Amniotic stem cell (primary cell): ENCODE results near the gene CACNA2D3.

ENCODE experiments used
- DNase-seq: peaks from one replicate; lab custom pipeline; 2025; lab: John Stamatoyannopoulos, UW

CACNA2D3 gene

GRCh38 chr3:54530944-54531343, 408.6 kb downstream of the CACNA2D3 start:
- no peak for DNase-seq

- DNase-seq: no peak
Measured at GRCh38 chr3:54531741-54532140, 409.4 kb downstream of the CACNA2D3 start.

- DNase-seq: no peak
Measured at GRCh38 chr3:54533856-54534255, 411.5 kb downstream of the CACNA2D3 start.

- no peak for DNase-seq
Measured at GRCh38 chr3:54535619-54536018, 413.3 kb downstream of the CACNA2D3 start.

- no peak for DNase-seq
Measured at GRCh38 chr3:54536450-54536849, 414.1 kb downstream of the CACNA2D3 start.

- DNase-seq: no peak
Measured at GRCh38 chr3:54537506-54537905, 415.2 kb downstream of the CACNA2D3 start.

- DNase-seq: no peak
Measured at GRCh38 chr3:54538346-54538745, 416.0 kb downstream of the CACNA2D3 start.

GRCh38 chr3:54541369-54541768, 419.0 kb downstream of the CACNA2D3 start:
- DNase-seq: no peak

- no peak for DNase-seq
Measured at GRCh38 chr3:54543446-54543845, 421.1 kb downstream of the CACNA2D3 start.

- no peak for DNase-seq
Measured at GRCh38 chr3:54547051-54547450, 424.7 kb downstream of the CACNA2D3 start.

- DNase-seq: no peak
Measured at GRCh38 chr3:54547846-54548245, 425.5 kb downstream of the CACNA2D3 start.

GRCh38 chr3:54549607-54550220, 427.4 kb downstream of the CACNA2D3 start:
- no peak for DNase-seq

GRCh38 chr3:54550221-54550977, 428.0 kb downstream of the CACNA2D3 start:
- no peak for DNase-seq

- no peak for DNase-seq
Measured at GRCh38 chr3:54556630-54557029, 434.3 kb downstream of the CACNA2D3 start.

- no peak for DNase-seq
Measured at GRCh38 chr3:54557538-54558428, 435.4 kb downstream of the CACNA2D3 start.

GRCh38 chr3:54563501-54564200, 441.3 kb downstream of the CACNA2D3 start:
- DNase-seq: no peak

GRCh38 chr3:54564374-54564925, 442.1 kb downstream of the CACNA2D3 start:
- DNase-seq: no peak

GRCh38 chr3:54565956-54566355, 443.6 kb downstream of the CACNA2D3 start:
- DNase-seq: no peak

- no peak for DNase-seq
Measured at GRCh38 chr3:54567949-54568348, 445.6 kb downstream of the CACNA2D3 start.

GRCh38 chr3:54570008-54570407, 447.7 kb downstream of the CACNA2D3 start:
- DNase-seq: no peak

GRCh38 chr3:54572197-54572895, 450.0 kb downstream of the CACNA2D3 start:
- DNase-seq: no peak
